GM21381 (cell line): ENCODE results near the gene APOA4.
"Not testable (repeated sequence)": the region's sequence is repeated elsewhere in the genome, so short reads cannot be mapped to it uniquely, and the experiment has no call there.

ENCODE experiments used
- ATAC-seq: cut with Tn5 transposase; IDR thresholded peaks from one replicate; pipeline ENCODE4 v1.9.1; 2021; ENCODE audit warnings: mild to moderate bottlenecking, moderate library complexity; ENCODE audit not compliant: unreplicated experiment

The APOA4 gene

GRCh38 chr11:116849486-116849885 is 26.4 kb upstream of the APOA4 start:
- ATAC-seq = no peak

- no peak for ATAC-seq
Observed at GRCh38 chr11:116849060-116849459, 26.0 kb upstream of the APOA4 start.

- no peak for ATAC-seq
Observed at GRCh38 chr11:116847612-116848011, 24.5 kb upstream of the APOA4 start.

- no peak for ATAC-seq
Observed at GRCh38 chr11:116844722-116845121, 21.6 kb upstream of the APOA4 start.

- ATAC-seq = no peak
Observed at GRCh38 chr11:116843661-116844060, 20.6 kb upstream of the APOA4 start.

GRCh38 chr11:116842909-116843308 is 19.8 kb upstream of the APOA4 start:
- no peak for ATAC-seq

- no peak for ATAC-seq
Observed at GRCh38 chr11:116842117-116842516, 19.0 kb upstream of the APOA4 start.

GRCh38 chr11:116840746-116841296 is 17.7 kb upstream of the APOA4 start:
- ATAC-seq = no peak

GRCh38 chr11:116840224-116840745 is 17.2 kb upstream of the APOA4 start:
- ATAC-seq = no peak

DNA sequence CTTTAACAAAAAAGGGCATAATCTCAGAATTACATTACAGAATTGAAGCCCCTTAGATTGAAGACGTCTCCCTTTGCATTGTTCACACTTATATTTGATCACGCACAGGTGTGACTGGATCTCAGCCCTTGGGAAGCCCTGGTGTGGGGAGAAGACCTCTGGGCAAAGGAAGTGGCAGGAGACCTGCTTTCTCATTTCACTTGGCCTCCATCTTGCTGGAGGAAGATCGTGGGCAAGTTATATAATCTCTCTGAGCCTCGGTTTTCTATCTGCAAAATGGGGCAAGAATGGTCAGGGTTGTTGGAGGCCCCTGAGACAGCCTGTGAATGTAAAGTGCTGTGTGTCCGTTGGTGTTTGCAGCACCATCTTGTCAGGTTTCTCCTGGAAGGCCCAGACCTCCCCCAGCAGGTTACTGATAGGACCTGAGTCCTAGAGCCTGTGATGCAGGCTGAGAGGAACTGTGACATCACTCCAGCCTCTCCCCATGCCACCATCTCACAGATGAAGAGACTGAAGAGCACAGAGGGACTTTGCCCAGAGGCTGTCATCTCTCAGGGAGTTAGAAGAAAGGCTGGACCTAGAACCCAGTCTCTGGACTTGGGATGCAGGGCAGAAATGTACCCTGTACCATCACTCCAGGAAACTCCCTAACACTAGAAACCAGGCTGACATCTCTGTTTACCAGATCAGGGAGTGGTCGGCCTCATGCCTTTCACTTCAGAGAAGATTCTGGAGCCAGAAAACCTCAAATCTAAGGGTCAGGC is 15.4 kb upstream of the APOA4 start:
- no peak for ATAC-seq

- ATAC-seq = no peak
Observed at GRCh38 chr11:116837231-116838091, 14.4 kb upstream of the APOA4 start, which contains the start of gene APOA1. TSS of gene APOA1 (minus strand) at chr11:116837622. CDS start at chr11:116837387, 235 bp downstream.

DNA sequence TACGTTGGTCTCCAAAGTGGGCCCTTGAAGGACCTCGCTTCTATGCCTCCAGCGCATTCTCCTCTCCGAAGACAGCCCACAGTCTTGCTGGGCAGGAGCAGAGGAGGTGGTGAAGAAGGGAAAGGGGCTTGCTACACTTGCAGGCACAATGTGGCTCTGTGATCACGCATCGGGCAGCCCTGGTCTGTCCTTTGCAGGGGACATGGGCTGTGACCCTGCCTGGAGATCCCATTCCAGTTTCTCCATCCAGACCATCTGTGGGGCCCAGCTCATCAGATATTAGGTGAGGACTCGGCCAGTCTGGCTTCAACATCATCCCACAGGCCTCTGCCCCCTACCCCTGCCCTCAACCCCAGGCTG is 13.5 kb upstream of the APOA4 start:
- no peak for ATAC-seq

- ATAC-seq = peak; percentile 84
Observed at GRCh38 chr11:116835791-116836631, 12.9 kb upstream of the APOA4 start.

GRCh38 chr11:116835042-116835772 is 12.1 kb upstream of the APOA4 start:
- ATAC-seq = peak; percentile 18

DNA sequence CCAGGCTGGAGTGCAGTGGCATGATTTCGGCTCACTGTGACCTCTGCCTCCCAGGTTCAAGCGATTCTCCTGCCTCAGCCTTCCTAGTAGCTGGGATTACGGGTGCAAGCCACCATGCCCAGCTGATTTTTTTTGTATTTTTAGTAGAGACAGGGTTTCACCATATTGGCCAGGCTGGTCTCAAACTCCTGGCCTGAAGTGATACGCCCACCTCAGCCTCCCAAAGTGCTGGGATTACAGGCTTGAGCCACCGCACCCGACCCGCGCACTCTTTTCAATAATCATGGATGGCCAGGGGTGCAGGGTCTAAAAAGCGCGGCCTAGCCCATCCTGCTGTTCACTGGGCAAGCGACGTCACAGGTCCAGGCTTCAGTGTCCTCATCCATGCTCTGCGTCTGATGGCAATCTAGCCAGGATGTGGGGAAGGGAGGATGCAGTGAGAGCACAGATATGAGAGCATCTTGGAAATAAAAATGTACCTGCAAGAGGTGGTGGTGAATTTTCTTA is 11.5 kb upstream of the APOA4 start:
- ATAC-seq = not testable (repeated sequence)

GRCh38 chr11:116833816-116834534 is 10.9 kb upstream of the APOA4 start:
- no peak for ATAC-seq

DNA sequence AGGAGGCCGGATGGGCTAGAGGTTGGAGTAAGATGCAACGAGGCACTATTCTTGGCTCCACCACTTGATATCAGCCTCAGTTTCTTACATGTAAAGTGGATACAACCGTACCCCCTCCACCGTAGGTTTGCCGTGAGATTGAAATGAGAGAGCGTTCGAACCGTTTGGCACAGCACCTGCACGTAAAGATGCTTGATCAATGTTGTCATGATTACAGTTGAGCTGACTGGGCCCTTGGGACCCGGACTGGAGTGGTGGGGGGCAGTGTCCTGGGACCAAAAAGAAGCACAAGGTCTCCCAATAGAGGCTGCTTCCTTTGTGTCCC is 10.3 kb upstream of the APOA4 start:
- no peak for ATAC-seq

GRCh38 chr11:116832350-116833290 is 9.5 kb upstream of the APOA4 start:
- ATAC-seq = no peak
